Measurements from ENCODE around the gene R3HCC1L.

The R3HCC1L gene

DNA sequence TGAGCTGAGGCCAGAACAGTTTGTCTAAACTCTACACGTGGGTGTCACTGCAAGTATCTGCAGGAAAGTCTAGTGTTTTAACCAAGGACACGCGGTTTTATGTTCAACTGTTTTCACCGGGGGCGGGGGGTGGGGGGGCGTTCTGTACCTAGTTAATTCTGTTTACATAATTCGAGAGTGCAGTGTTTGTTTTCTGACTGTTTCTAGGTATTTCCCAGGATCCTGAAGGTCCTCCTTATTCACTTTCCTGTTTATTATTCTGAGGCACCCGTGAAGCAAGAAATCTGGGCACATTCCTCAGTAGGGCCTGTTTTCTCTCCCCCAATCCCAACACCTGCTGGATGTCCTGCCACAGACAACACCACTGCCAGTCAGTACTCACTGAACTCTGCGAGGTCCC is 125.9 kb downstream of the R3HCC1L start:
- no peak for DNase-seq (ENCODE audit: low spot score)

DNA sequence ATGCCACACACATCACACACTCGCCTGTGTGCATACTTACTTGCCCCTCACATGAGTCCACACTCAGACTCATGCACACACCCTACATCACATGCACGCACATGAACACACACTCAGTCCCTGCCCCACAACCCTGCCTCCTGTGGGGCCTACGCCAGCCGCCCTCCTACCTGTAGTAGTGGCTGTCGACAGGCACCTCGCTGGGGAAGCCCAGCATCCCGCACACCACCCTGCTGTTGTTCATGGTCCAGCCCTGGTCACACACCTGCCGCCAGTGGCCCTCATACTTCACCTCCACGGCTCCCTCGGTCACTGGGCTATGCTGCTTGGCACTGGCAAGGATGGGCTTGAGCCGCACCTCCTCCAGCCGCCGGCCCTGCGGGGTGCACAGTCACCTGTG is 126.3 kb downstream of the R3HCC1L start:
- no peak for DNase-seq (ENCODE audit: low spot score)

DNA sequence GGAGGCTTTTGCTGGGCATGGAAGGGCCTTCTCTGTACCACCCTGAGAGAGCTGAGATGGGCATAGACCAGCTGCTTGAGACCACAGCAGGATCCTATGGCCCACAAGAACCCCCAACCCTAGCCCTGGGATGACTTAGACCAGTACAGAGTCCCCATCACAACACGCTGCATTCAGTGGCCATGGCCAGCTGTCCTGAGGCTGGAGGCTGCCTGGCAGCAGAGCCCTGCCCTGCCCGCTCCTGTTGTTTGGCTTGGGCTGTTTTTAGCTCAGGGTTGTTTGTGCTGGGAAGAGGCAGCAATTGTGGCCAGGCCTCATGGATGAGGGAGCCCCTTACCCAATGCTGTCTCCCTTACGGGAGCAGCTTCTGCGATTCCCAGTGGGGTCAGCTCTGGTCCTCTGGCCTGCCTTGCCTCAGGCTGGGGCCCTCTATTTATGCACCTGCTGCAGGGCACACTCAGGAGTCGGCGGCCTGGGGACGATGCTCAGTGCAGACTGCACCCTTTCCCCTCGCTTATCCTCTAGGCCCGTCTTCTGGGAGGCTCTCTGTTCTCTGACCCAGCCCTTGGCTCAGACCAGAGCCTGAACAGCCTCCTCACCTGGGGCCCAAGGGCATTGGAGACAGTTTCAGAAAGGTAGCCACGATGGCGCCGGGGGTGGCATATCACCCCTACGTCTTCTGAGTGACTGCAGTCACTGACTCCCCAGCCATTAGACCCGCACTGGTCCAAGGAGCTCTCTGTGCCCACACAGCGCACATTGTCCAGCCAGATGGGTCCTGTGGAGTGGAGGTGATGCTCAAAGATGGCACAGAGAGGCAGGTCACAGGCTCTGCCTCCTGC is 127.2 kb downstream of the R3HCC1L start:
- no peak for DNase-seq (ENCODE audit: low spot score)

DNA sequence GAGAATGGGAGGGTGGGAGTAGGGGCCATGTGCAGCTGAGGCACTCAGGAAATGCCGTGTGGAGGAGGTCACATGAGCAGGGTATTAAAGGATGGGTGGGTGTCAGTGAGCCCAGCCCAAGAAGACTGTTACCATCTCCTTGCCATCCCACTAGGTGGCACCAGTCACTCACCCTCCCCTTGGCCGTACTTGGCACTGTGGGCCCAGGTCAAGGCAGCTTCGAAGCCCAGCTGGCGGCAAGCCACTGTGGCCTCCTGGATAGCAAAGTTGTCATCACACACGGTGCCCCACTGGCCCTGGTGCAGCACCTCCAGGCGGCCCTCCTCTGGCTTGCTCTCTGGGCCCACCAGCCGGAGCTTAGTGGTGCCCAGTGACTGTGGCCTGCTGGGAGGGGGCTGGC is 128.1 kb downstream of the R3HCC1L start:
- DNase-seq (ENCODE audit: low spot score): no peak

DNA sequence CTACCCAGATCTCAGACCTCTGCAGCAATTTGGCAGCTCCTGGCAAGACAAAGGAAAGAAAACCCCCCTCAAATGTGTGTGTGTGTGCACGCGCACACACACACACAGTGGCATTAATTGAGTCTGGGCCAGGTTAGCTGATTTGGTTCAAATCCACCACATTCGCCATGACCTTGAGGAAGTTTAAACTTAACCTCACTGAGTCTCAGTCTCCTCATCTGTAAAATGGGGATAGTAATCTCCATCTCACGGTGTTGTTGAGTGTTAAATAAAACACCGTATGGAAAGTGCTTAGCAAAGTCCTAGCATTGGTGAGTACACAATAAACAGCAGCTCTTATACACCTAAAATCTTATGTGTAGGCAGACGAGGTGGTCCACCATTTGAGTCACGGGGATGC is 128.6 kb downstream of the R3HCC1L start:
- no peak for DNase-seq (ENCODE audit: low spot score)

DNA sequence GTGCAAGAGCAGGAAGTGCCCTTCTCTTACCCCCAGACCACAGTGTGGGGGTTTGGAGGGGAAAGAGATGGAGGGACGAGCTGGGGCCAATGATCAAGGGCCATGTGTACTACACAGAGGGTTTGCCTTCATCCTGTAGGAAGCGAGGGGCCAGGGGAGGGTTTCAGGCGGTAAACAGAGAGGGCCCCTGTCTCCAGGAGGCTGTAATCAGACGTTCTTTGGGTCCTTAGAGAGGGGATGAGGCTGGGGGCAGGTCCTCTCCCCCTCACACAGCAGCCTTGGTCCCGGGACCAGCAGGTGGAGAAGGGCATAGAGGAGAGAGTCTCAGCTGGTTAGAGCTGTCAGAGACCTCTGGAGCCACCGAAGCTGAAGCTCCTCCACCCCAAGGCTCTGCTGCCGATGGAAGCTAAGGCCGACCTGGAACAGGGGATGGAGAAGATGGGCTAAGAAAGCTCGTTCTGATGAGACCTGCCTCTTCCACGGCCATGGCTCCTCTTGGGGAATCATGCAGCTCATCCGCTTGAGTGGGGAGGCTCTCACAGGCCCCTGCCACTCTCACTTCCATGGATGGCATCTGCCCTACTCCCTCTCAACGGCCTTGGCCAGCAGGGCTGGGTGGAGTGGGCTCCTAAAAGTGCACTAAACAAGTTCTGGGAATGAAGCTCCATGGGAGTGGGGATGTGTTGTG is 130.1 kb downstream of the R3HCC1L start:
- no peak for DNase-seq (ENCODE audit: low spot score)

DNA sequence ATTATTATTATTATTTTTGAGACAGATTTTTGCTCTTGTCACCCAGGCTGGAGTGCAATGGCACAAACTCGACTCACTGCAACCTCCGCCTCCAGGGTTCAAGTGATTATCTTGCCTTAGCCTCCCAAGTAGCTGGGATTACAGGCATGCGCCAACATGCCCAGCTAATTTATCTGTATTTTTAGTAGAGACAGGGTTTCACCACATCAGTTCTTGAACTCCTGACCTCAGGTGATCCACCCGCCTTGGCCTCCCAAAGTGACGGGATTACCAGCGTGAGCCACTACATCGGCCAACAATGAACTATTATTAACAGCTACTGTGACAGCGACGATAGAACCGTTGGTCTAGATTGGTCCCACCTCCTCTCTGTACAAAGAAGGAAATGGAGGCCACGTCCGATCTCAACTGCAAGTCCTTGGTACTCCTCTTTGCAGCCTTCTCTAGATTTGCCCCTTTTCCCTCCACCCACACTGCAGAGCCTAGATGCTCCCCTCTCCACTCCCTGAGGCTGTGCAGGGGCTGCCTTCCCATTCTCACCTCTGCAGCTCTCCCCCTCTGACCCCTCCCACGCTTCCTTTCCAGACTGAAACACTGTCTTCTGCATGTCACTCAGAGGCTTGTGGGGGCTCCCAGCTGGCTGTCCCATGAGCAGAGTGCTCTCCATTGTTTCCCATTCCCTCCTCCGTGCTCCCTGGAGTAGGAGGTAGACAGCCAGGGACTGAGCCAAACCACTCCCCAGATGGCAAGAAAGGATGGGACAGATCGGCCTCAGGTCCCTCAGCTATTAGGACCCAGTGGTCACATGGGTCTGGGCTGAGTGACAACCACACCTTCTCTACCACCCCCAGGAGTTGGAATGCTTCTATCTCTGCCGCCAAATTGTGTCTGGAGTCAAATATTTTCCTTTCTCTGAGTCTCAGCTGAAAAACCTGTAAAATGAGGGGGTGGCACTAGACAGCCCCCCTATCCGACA is 131.2 kb downstream of the R3HCC1L start:
- no peak for DNase-seq (ENCODE audit: low spot score)

DNA sequence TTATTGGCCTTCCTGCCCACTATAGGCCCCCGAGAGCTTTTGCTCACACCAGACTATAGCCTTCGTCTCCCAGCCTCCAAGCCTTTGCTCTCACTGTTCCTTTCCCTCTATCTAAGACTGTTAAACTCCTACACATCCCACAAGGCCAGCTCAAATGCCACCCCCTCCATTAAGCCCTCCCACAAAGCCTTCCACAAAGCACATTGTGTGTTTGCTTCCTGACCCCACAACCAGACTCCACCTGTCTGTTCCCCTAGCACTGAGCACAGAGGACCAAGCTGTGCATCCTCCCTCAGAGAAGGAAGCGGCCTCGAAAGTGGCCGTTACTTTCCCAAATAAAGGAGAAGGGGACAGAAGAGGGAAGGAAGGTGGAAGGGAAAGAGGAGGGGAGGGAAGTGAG is 132.2 kb downstream of the R3HCC1L start:
- DNase-seq (ENCODE audit: low spot score): no peak

DNA sequence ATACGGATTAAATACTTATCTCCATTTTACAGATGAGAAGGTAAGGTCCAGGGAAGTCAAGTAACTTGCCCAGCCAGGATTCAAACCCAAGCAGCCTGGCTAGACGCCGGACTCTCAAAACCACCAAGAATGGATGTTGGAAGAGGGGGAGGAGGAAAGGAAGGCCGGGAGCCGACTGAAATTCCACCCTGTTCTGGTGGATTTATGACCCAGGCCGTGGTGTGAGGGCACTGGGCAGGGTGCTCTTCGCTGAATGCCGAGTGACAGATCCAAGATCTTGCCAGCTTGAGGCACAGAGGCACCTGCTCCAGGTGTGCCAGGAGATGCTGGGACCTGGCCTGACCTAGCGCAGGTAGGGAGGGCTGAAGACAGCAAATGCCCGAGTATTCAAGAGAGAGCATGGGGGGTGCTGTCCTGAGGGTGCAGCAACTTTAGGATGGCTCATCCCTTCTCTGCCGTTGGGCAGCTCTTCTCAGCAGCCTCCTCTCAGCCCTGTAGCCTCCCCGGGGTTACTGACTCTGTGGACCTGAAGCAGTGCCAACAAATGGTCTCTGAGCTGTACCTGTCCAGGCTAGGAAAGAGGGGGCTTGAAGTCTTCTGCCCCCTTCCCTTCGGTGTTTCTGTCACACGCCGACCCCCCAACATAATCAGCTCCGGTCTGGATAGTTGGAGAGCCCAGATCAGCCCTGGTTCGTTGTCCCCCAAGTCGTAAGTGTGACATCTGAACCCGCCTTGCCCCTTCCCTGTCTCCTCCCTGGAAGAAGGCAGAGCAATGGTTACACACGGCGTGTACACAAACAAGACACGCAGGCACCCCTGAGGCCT is 132.8 kb downstream of the R3HCC1L start:
- no peak for DNase-seq (ENCODE audit: low spot score)

DNA sequence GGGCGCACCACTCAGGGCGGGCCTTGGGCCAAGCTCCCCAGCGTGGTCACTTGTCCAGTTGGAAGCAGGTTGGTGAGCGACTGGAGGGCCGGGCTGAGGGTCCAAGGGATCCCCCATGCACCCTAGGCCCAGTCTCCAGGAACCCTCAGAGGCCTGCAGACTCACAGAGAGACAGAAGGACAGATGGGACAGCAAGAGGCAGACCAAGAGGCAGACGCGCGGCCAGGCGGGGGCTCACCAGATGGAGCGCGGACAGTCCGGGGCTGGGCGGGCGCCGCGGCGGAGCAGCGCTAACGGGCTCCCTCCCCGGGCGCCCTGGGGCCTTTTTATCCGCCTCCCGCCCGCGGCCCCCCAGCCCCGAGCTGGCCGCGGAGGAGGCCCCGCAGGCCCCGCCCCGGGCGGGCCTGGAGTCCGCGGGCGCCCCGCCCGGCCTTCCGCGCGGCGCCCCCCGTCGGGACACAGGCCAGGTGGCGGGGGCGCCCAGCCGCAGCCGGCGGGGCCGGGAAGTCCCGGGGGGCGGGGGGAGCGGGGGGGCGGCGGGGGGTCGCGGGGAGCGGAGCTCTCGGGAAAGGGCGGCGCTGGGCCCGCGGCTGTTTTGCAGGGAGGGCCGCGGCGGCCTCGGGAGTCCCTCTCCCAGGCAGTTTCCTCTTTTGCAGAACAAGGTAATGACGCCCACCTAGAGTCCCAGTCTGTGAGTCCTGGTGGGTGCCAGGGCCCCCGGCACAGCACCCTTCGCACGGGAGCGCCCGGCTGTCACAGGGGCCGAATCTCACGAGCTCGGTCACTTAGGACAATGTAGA is 133.6 kb downstream of the R3HCC1L start, which contains the start of gene LOXL4:
LOXL4 (minus strand) TSS at position 301 of the 800 bp plus-strand sequence. CDS start 5,175 bp downstream, outside the sequence.
- DNase-seq (ENCODE audit: low spot score): no peak

DNA sequence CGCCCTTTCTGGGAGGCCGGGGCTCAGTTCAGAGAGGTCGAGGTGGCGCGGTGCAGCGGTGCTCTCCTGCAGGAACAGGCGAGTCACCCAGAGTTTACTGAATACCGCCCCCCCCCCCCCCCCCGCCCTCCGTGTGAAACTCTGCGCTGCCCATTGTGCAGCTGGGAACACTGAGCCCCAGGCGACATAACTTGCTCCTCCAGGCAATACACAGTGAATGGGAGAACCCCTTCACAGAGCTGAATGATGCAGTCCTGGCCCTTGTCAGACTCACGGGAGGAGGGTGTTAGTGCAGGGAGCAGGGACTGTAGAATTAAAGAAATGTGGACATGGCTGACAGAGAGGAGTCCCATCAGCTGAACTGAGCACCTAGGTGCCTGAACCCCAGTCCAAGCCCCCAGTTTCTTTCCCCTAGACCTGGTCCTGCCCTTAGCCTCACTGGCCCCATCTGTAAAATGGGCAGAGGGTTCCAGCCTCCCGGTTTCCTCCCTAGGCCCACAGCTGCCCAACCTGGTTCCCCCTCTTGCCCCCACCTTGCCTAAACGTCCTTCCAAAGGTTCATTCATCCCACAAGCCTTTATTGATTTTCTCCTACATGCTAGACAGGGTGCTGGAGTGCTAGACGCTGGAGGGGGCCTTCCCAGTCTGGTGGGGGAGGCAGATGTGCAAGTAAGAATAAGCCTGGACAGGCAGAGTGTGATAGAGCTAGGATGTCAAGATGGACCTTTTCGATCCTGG is 134.4 kb downstream of the R3HCC1L start:
- no peak for DNase-seq (ENCODE audit: low spot score)

DNA sequence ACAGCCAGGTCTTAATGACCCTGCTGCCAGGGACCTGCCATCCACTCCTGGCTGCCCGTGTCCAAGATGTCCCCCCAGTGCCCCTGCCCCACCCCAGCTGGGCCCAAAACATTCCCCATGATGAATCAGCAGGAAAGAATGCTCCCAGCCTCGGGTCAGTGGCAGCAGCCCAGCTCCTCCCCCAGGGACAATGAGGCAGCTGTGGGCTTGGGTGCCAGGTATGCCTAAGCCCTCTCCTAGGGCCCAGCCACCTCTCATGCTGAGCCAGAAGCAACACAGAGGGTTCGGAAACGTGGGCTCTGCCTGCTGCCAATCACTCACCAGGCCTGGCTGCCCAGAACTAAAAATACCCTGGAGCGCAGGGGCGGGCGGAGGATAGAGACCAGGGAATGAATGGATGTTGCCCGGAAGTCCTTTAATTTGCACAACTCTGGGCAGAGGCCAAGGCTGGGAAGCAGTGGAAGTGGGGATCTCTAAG is 135.0 kb downstream of the R3HCC1L start:
- peak; percentile 51 for DNase-seq (ENCODE audit: low spot score)

DNA sequence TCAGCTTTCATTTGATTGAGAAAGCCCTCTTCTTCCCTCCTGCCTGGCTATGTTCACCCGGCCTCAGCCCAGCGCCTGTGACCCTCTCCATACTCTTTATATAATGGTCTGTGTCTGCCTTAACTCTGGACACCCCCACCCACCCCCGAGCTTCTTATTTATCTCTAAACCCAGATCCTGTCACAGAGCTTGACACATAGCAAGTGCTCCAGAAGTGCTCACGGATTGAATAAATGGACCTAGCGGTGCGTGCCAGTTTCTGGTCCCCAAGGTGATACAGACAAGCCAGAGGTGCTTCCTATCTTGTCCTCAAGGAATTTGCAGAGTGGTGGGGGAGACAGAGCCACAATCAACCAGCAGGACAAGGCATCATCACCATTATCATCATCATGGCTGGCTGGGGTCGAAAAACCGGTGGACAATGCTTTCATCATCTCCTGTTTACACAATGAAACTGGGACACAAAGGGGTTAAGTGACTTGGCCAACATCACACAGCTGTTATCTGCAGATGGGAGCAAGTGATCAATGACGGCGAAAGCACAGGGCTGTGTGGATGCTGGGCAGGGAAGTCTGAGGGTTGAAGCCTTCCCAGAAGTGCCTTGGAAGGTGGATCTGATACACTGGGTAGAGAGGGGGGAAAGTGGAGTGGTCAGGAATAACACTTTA is 135.8 kb downstream of the R3HCC1L start:
- no peak for DNase-seq (ENCODE audit: low spot score)

DNA sequence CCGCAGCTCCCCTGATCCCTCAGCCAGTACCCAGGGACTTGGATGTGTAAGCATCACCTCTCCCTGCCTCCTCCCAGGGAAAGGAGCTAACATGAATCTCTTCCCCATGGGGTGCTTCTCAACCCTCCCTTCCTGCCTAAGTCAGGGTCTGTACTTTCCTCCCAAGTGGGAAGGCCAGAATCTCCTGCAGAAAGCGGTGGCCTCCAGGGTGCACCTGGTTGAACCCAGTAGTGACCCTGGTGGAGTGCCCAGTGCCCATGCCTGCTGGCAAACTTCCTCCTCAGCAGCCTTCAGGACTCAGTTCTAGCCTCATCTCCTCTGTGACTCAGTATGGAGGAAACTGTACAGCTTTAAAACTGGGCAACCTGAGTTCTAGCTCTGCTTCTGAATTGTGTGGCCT is 136.3 kb downstream of the R3HCC1L start:
- no peak for DNase-seq (ENCODE audit: low spot score)

DNA sequence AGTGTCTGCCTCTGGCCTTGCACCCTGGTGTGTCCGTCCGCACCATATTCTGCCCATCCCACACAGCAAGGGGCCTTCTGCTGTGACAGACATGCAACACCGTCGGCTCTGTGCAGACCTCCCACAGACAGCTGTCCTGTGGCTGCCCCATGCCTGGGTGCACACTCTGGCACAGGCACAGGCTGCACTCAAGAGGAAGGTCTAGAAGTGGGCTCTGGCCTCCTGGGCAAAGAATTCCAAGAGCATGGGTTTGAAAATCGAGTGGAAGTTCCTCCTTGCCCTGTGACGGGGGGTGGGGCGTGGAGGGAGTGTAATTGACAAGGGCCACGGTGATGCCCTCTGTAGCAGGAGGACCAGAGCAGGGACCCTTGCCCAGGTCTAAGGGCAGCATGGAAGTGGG is 137.8 kb downstream of the R3HCC1L start:
- no peak for DNase-seq (ENCODE audit: low spot score)

DNA sequence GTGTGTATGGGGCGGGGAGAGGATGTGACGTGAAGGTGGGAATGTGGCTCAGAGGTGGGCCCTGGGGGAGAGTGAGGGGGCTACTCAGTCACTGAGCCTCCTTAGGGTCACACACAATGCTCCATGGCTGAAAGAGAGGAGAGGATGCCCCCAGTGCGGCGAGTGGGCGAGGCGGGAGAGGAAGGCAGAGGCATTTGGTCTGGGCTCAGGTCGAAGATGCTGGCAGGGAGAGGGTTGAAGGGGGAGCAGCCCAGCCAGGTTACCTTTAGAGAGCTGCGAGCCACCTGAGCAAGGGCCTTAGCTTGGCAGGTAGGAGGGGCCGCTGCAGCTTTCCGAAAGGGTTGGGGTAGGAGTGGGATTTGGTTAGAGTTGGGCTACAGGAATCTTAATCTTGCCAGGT is 138.2 kb downstream of the R3HCC1L start:
- DNase-seq (ENCODE audit: low spot score): no peak

DNA sequence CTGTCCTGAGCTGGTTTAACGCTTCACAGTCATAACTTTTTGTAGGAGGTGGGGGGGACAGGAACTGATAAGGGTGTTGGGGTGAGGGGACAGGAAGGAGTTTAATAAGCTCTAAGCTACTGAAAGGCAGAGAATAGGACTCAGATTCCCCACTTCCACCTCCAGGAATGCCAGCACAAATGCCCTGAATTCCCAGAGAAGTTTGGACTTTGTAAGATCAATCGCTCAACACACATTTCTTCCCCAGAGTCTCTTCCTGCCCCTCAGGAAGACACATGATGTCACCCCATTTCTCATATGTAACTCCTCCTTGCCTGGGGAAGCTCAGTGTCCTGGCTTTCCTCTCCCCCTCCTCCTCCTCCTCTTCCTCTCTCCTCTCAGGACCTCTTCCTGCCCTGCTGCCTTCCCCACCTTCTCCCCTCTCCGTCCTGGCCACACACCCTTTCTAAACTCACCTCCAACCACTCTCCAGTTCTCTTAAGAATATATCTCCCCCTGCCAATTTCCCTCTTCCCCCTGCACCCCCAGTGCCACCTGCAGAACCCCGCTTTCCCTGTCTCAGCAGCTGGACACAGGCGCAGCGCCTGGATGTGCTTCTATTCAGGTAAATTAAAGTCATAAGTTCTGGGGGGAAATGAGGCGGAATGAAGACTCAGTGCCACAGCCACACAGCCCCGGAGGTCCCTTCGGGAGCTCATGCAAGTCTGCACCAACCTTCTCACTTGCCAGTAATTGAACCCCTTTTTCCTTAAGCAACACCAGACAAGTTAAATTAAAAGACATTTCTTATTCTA is 138.8 kb downstream of the R3HCC1L start:
- DNase-seq (ENCODE audit: low spot score): no peak

DNA sequence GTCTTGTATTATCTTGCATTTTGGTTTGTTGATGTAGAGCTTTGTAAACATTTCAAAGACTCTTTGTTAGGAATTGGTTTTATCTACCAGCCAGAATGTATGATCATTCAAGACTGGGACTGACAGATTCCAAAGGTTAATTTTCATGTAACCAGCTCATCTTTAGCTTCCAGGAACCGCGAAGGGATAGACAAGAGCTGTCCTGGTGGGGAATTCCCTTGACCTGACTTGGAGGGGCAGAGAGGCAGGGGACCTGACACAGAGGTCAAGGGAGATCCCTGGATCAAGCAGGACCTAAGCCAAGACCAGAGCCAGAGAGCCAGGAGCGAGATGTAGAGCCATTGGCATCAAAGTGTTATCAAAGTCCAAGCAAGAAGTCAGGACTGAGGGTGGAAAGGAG is 140.1 kb downstream of the R3HCC1L start:
- no peak for DNase-seq (ENCODE audit: low spot score)
